ENCODE data around the gene HOMEZ. TPM values are rescaled to one million over a fixed set of nuclear protein-coding genes. Genes with fewer than 3 reads are reported as not detected.

Gene HOMEZ
- total and polyA plus RNA-seq, 2 of the 8 experiments (the other 6 are each of a cell fraction or from before 2014, with no cell fraction given): 9.1 to 15.9 TPM

- Histone ChIP-seq H2BK20ac (ENCODE audit: low read length) (no peak overlapping the region), H3K23ac (ENCODE audit: insufficient read length) (no peak overlapping the region), H2BK5ac (ENCODE audit: low read depth, low read length) (no peak overlapping the region), H4K20me1 (replicated peaks in 1 of 2; ENCODE audit: control insufficient read depth in 1 of 2, insufficient read depth in 2 of 2, low read length in 2 of 2) (no peaks in the 10 kb centered on the region), H3K4ac (replicated peaks; ENCODE audit: insufficient read length, low read depth, low read length) (no peak overlapping the region), H2AFZ (ENCODE audit: low read length) (no peak overlapping the region), H4K91ac (replicated peaks; ENCODE audit: insufficient read length, low read length) (no peak overlapping the region), H2BK120ac (replicated peaks; ENCODE audit: low read depth, low read length) (no peak overlapping the region), H3K14ac (ENCODE audit: insufficient read length) (no peak overlapping the region), H3K27me3 (replicated peaks in 1 of 4; ENCODE audit: control insufficient read depth in 3 of 4, extremely low read depth in 1 of 4, insufficient read depth in 3 of 4, low read length in 3 of 4) (no peaks in the 10 kb centered on the region), H3K56ac (replicated peaks; ENCODE audit: insufficient read length, low read depth, low read length) (no peak overlapping the region), H4K5ac (ENCODE audit: insufficient read length, low read depth, low read length) (no peak overlapping the region), H3K9me3 (ENCODE audit: insufficient read depth in 2 of 2, low read depth in 1 of 2, low read length in 1 of 2) (no peaks in the 10 kb centered on the region), H3K9ac (replicated peaks in 1 of 4; ENCODE audit: extremely low read depth in 1 of 4, low read depth in 3 of 4, low read length in 3 of 4) (no peak overlapping the region), H3K4me2 (ENCODE audit: insufficient read depth in 1 of 2, low read depth in 2 of 2, low read length in 2 of 2) (no peak overlapping the region), H3K23me2 (ENCODE audit: low read depth, low read length) (no peaks in the 10 kb centered on the region; the same call in 1 of the 2 replicates), H3K4me3 (ENCODE audit: extremely low read depth in 1 of 4, insufficient read depth in 2 of 4, low read depth in 3 of 4, low read length in 4 of 4) (no peak overlapping the region), H2AK5ac (ENCODE audit: low read depth, low read length) (no peak overlapping the region), H4K8ac (ENCODE audit: extremely low read depth, insufficient read depth, low read length) (no peak overlapping the region), H2BK12ac (ENCODE audit: low read depth, low read length) (no peak overlapping the region), H2BK15ac (ENCODE audit: low read length) (no peak overlapping the region), H3K4me1 (replicated peaks in 1 of 4; ENCODE audit: control insufficient read depth in 3 of 4, insufficient read depth in 4 of 4, low read length in 3 of 4) (peaks cover 0 to 4% (median 2%) of the 10 kb centered on the region in 4 experiments; a peak in 3 of 7 replicates), H3K18ac (ENCODE audit: extremely low read depth, low read length) (no peak overlapping the region), H3K79me1 (ENCODE audit: low read depth, low read length) (no peaks in the 10 kb centered on the region), H3K36me3 (ENCODE audit: control insufficient read depth in 2 of 4, insufficient read depth in 4 of 4, low read length in 3 of 4) (no peaks in the 10 kb centered on the region), H3K79me2 (ENCODE audit: control insufficient read depth in 1 of 2, insufficient read depth in 2 of 2, low read length in 2 of 2) (no peaks in the 10 kb centered on the region), H3K27ac (ENCODE audit: low read depth, low read length) (no peak overlapping the region)
- TF ChIP-seq RNF2 (IDR thresholded peaks at IDR 0.05; ENCODE audit: borderline replicate concordance, low read depth, low read length, missing control alignments, poor library complexity, severe bottlenecking) (no peak), MAFK (IDR thresholded peaks at IDR 0.05; ENCODE audit: low read depth, low read length) (no peak), TEAD4 (IDR thresholded peaks at IDR 0.05; ENCODE audit: low read depth, low read length) (no peak), SIN3A (conservative IDR thresholded peaks at IDR 0.05 in 1 of 2, IDR thresholded peaks at IDR 0.05 in 1 of 2; ENCODE audit: low read depth in 1 of 2, low read length in 2 of 2) (no peak), TAF1 (IDR thresholded peaks at IDR 0.05; ENCODE audit: low read depth, low read length) (no peak), KDM1A (IDR thresholded peaks at IDR 0.05; ENCODE audit: borderline replicate concordance, low read length) (no peak), NANOG (IDR thresholded peaks at IDR 0.05; ENCODE audit: insufficient read depth, low read depth, low read length, poor library complexity, severe bottlenecking) (no peak)
- no peak for FAIRE-seq
- DNase-seq (ENCODE audit: low read depth in 1 of 2, low spot score in 2 of 2): no peak
- ChIA-PET POLR2A (ENCODE audit: partially characterized antibody) (interaction anchor here (1.0 kb wide), 1 partner anchor 151 kb away, joined by 3 read pairs; the partner anchor contains the start of gene ACIN1), CTCF (ENCODE audit: partially characterized antibody) (interaction anchor here (0.9 to 2.3 kb wide), 3 partner anchors 19 to 134 kb away, joined by 3 to 6 read pairs (median 6); no protein-coding TSS in a partner anchor)
Measured at GRCh38 chr14:23245282-23245681, 40.6 kb downstream of the HOMEZ start.

Data from H1 (cell line).